ENCODE measurements around the gene MDH2. TPM values are rescaled to one million over a fixed set of nuclear protein-coding genes. Genes with fewer than 3 reads are reported as not detected.

Gene MDH2
- total and polyA plus RNA-seq, 10 of the 15 experiments (the other 5 are each of a cell fraction or from before 2014, with no cell fraction given): 106 to 530 (median 202) TPM

DNA sequence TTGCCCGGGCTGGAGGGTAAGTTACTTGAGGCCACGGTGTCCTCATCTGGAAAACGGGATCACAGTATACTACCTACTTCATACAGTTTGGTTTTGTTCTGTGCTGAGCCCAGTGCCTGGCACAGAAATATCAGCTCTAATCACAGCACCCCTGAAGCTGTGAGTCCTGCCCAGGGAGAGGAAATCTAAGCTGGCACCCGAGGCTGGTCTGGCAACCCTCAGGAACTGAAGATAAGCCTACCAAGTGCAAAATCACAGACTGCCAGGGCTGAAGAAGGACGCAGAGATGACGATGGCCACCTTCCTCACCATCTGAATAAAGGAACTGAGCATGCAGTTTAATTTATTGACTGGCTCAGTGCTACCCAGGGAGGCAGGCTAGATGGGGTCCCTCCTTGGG lies 45.8 kb upstream of the MDH2 start:
- in situ Hi-C loops (cut with MboI) (no loop called here), intact Hi-C loops (cut with micrococcal nuclease; ENCODE audit: unreplicated experiment) (no loop called here)
- no peaks in the 10 kb centered on the region for H3K9me3 ChIP-seq (replicated peaks; ENCODE audit: control insufficient read depth, insufficient read depth, low read length)
- ChIA-PET RAD21 (ENCODE audit: unreplicated experiment) (no interaction called here), POLR2A (no interaction called here), CTCF (no interaction called here), SMC1A (ENCODE audit: uncharacterized antibody, unreplicated experiment) (no interaction called here)
- H3K27me3 ChIP-seq (replicated peaks in 1 of 2; ENCODE audit: control insufficient read depth in 2 of 2, insufficient read depth in 2 of 2, low read length in 1 of 2): no peaks in the 10 kb centered on the region
- BruUV-seq (replicated peaks): no TSS peak
- FAIRE-seq (no peak), ATAC-seq (no peak), DNase-seq (ENCODE audit: low read depth, low spot score) (no peak)
- no peak overlapping the region for H3K9ac ChIP-seq (ENCODE audit: control insufficient read depth, insufficient read depth, low read length)
- no peak overlapping the region for H3K4me2 ChIP-seq (ENCODE audit: control insufficient read depth, insufficient read depth)
- H3K79me2 ChIP-seq (ENCODE audit: control insufficient read depth, insufficient read depth, low read length): no peaks in the 10 kb centered on the region
- H3K4me1 ChIP-seq (ENCODE audit: control insufficient read depth, insufficient read depth, low read length): no peaks in the 10 kb centered on the region
- TF ChIP-seq HCFC1 (IDR thresholded peaks at IDR 0.05; ENCODE audit: low read length): no peak
- H3K4me3 ChIP-seq: no peak overlapping the region
- peaks cover 3 to 8% of the 10 kb centered on the region in 2 experiments; a peak in 2 of 4 replicates for H3K36me3 ChIP-seq (ENCODE audit: control insufficient read depth in 2 of 2, insufficient read depth in 2 of 2, low read length in 1 of 2)
- 81% methylated on average over 6 of the region's 6 CpGs for WGBS (ENCODE audit: insufficient coverage, insufficient replicate concordance, low lambda C conversion rate, missing lambda C conversion rate)
- no peaks in the 10 kb centered on the region for H4K20me1 ChIP-seq (ENCODE audit: control insufficient read depth, insufficient read depth)
- no peak overlapping the region for H3K27ac ChIP-seq (ENCODE audit: control insufficient read depth, insufficient read depth)
- no peak overlapping the region for H2AFZ ChIP-seq (ENCODE audit: control insufficient read depth, low read depth, low read length)

GRCh38 chr7:76002822-76003221 lies 45.1 kb upstream of the MDH2 start:
- ChIA-PET RAD21 (ENCODE audit: unreplicated experiment) (no interaction called here), SMC1A (ENCODE audit: uncharacterized antibody, unreplicated experiment) (no interaction called here), CTCF (no interaction called here), POLR2A (no interaction called here)
- no peaks in the 10 kb centered on the region; the same call in 1 of the 2 replicates for H3K4me1 ChIP-seq (ENCODE audit: control insufficient read depth, insufficient read depth, low read length)
- H3K9ac ChIP-seq (ENCODE audit: control insufficient read depth, insufficient read depth, low read length): no peak overlapping the region
- no TSS peak for BruUV-seq (replicated peaks)
- H2AFZ ChIP-seq (ENCODE audit: control insufficient read depth, low read depth, low read length): no peak overlapping the region
- DNase-seq (ENCODE audit: low read depth, low spot score) (no peak), FAIRE-seq (no peak), ATAC-seq (no peak)
- no peak overlapping the region for H3K4me3 ChIP-seq
- intact Hi-C loops (cut with micrococcal nuclease; ENCODE audit: unreplicated experiment): no loop called here
- H3K27ac ChIP-seq (ENCODE audit: control insufficient read depth, insufficient read depth): no peak overlapping the region
- H3K9me3 ChIP-seq (replicated peaks; ENCODE audit: control insufficient read depth, insufficient read depth, low read length): no peaks in the 10 kb centered on the region
- 93% methylated on average over 3 of the region's 3 CpGs for WGBS (ENCODE audit: insufficient coverage, insufficient replicate concordance, low lambda C conversion rate, missing lambda C conversion rate)
- no peak overlapping the region for H3K4me2 ChIP-seq (ENCODE audit: control insufficient read depth, insufficient read depth)
- no peak for TF ChIP-seq GABPA (IDR thresholded peaks at IDR 0.05; ENCODE audit: low read depth)
- TF ChIP-seq, protein P1, sequence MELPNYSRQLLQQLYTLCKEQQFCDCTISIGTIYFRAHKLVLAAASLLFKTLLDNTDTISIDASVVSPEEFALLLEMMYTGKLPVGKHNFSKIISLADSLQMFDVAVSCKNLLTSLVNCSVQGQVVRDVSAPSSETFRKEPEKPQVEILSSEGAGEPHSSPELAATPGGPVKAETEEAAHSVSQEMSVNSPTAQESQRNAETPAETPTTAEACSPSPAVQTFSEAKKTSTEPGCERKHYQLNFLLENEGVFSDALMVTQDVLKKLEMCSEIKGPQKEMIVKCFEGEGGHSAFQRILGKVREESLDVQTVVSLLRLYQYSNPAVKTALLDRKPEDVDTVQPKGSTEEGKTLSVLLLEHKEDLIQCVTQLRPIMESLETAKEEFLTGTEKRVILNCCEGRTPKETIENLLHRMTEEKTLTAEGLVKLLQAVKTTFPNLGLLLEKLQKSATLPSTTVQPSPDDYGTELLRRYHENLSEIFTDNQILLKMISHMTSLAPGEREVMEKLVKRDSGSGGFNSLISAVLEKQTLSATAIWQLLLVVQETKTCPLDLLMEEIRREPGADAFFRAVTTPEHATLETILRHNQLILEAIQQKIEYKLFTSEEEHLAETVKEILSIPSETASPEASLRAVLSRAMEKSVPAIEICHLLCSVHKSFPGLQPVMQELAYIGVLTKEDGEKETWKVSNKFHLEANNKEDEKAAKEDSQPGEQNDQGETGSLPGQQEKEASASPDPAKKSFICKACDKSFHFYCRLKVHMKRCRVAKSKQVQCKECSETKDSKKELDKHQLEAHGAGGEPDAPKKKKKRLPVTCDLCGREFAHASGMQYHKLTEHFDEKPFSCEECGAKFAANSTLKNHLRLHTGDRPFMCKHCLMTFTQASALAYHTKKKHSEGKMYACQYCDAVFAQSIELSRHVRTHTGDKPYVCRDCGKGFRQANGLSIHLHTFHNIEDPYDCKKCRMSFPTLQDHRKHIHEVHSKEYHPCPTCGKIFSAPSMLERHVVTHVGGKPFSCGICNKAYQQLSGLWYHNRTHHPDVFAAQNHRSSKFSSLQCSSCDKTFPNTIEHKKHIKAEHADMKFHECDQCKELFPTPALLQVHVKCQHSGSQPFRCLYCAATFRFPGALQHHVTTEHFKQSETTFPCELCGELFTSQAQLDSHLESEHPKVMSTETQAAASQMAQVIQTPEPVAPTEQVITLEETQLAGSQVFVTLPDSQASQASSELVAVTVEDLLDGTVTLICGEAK (IDR thresholded peaks at IDR 0.05; ENCODE audit: borderline replicate concordance): no peak
- TF ChIP-seq HCFC1 (IDR thresholded peaks at IDR 0.05; ENCODE audit: low read length): no peak
- no peak for TF ChIP-seq ESRRA (IDR thresholded peaks at IDR 0.05; ENCODE audit: low read length)
- TF ChIP-seq BCL3 (IDR thresholded peaks at IDR 0.05; ENCODE audit: borderline replicate concordance, insufficient read depth, low read depth, low read length, poor library complexity, severe bottlenecking): no peak
- TF ChIP-seq KAT2A (conservative IDR thresholded peaks at IDR 0.05; ENCODE audit: control insufficient read depth, low read depth, low read length): no peak
- TF ChIP-seq, protein P2, sequence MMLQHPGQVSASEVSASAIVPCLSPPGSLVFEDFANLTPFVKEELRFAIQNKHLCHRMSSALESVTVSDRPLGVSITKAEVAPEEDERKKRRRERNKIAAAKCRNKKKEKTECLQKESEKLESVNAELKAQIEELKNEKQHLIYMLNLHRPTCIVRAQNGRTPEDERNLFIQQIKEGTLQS (IDR thresholded peaks at IDR 0.05; ENCODE audit: borderline replicate concordance, extremely low read depth, low read depth, low read length): no peak
- TF ChIP-seq ZNF384 (IDR thresholded peaks at IDR 0.05; ENCODE audit: borderline replicate concordance, low read depth, low read length): no peak
- TF ChIP-seq HDGF (IDR thresholded peaks at IDR 0.05): no peak
- no peaks in the 10 kb centered on the region for H4K20me1 ChIP-seq (ENCODE audit: control insufficient read depth, insufficient read depth)
- no peaks in the 10 kb centered on the region for H3K79me2 ChIP-seq (ENCODE audit: control insufficient read depth, insufficient read depth, low read length)
- in situ Hi-C loops (cut with MboI): no loop called here
- peaks cover 3 to 8% of the 10 kb centered on the region in 2 experiments; a peak in 2 of 4 replicates for H3K36me3 ChIP-seq (ENCODE audit: control insufficient read depth in 2 of 2, insufficient read depth in 2 of 2, low read length in 1 of 2)
- H3K27me3 ChIP-seq (replicated peaks in 1 of 2; ENCODE audit: control insufficient read depth in 2 of 2, insufficient read depth in 2 of 2, low read length in 1 of 2): no peaks in the 10 kb centered on the region
